HepG2 (cell line): ENCODE measurements around the gene IL1R1. TPM values are rescaled to one million over a fixed set of nuclear protein-coding genes. Genes with fewer than 3 reads are reported as not detected.
A peak's percentile ranks its signal among the peaks of the same experiment; 100 is the strongest.

ENCODE experiments used
- ATF5 ChIP-seq: sonication (generic); formaldehyde crosslinking; IDR thresholded peaks from 2 replicates; pipeline ENCODE4 v1.4.0; 2020; ENCODE audit warnings: mild to moderate bottlenecking, low read depth, missing genetic modification reagents
- CREB1 ChIP-seq, 2 experiments: fragments of 450-650 bp in 1 of 2; IDR thresholded peaks; 2 replicates each; pipeline ENCODE4 v1.6.1; 2016 to 2017; ENCODE audit warnings: control low read depth in 1 of 2, mild to moderate bottlenecking in 1 of 2, missing compliant biosample characterization in 1 of 2, missing genetic modification characterization in 1 of 2
- ERF ChIP-seq: IDR thresholded peaks from 2 replicates; pipeline ENCODE4 v1.6.1; 2018; ENCODE audit warnings: missing biosample characterization, missing genetic modification reagents
- HDAC6 ChIP-seq: fragments of 200-600 bp; sonication (generic); IDR thresholded peaks from 2 replicates; pipeline ENCODE4 v1.7.0; 2017; ENCODE audit warnings: mild to moderate bottlenecking, antibody characterized with exemption, low read length, low read depth
- HMG20A ChIP-seq: IDR thresholded peaks from 2 replicates; pipeline ENCODE4 v1.6.1; 2016; ENCODE audit warnings: borderline replicate concordance
- HMGA1 ChIP-seq: sonication (generic); formaldehyde crosslinking; conservative IDR thresholded peaks from 2 replicates; pipeline ENCODE4 v1.4.0; 2020; ENCODE audit warnings: missing genetic modification reagents
- KAT8 ChIP-seq: IDR thresholded peaks from 2 replicates; pipeline ENCODE4 v1.6.1; 2016; ENCODE audit warnings: missing genetic modification reagents, missing compliant biosample characterization
- KDM5A ChIP-seq: fragments of 200-600 bp; sonication (generic); IDR thresholded peaks from 2 replicates; pipeline ENCODE4 v1.7.0; 2018; ENCODE audit warnings: antibody characterized with exemption, mild to moderate bottlenecking, low read length, borderline replicate concordance
- MLLT10 ChIP-seq: sonication (generic); formaldehyde crosslinking; IDR thresholded peaks from 2 replicates; pipeline ENCODE4 v1.4.0; 2020; ENCODE audit warnings: missing genetic modification reagents
- NFE2L2 ChIP-seq: fragments of 150-350 bp; IDR thresholded peaks from 2 replicates; pipeline ENCODE4 v1.6.1; 2014; ENCODE audit warnings: low read length
- NR2C2 ChIP-seq: sonication (generic); formaldehyde crosslinking; IDR thresholded peaks from 2 replicates; pipeline ENCODE4 v1.4.0; 2020; ENCODE audit warnings: missing genetic modification reagents, mild to moderate bottlenecking, moderate library complexity, borderline replicate concordance
- PBX3 ChIP-seq: sonication (generic); formaldehyde crosslinking; IDR thresholded peaks from 2 replicates; pipeline ENCODE4 v1.8.1; 2023; ENCODE audit warnings: missing genetic modification reagents, inconsistent platforms, borderline replicate concordance
- PRPF4 ChIP-seq: fragments of 200-400 bp; formaldehyde crosslinking; IDR thresholded peaks from 2 replicates; pipeline ENCODE4 v1.6.1; 2016; ENCODE audit warnings: low read length, low read depth; ENCODE audit not compliant: poor library complexity, severe bottlenecking
- RCOR2 ChIP-seq: IDR thresholded peaks from 2 replicates; pipeline ENCODE4 v1.6.1; 2016; ENCODE audit warnings: missing biosample characterization, missing genetic modification reagents
- TFE3 ChIP-seq: IDR thresholded peaks from 2 replicates; pipeline ENCODE4 v1.6.1; 2016
- ZBTB37 ChIP-seq: sonication (generic); formaldehyde crosslinking; IDR thresholded peaks from 2 replicates; pipeline ENCODE4 v1.4.0; 2020; ENCODE audit warnings: mild to moderate bottlenecking, missing genetic modification reagents
- ZFP62 ChIP-seq: sonication (generic); formaldehyde crosslinking; IDR thresholded peaks from 2 replicates; pipeline ENCODE4 v1.4.0; 2020; ENCODE audit warnings: missing genetic modification reagents
- ZGPAT ChIP-seq: IDR thresholded peaks from 2 replicates; pipeline ENCODE4 v1.6.1; 2016; ENCODE audit warnings: mild to moderate bottlenecking
- ZNF367 ChIP-seq: sonication (generic); formaldehyde crosslinking; IDR thresholded peaks from 2 replicates; pipeline ENCODE4 v1.4.0; 2020; ENCODE audit warnings: missing genetic modification reagents, borderline replicate concordance
- ZNF382 ChIP-seq: sonication (generic); formaldehyde crosslinking; IDR thresholded peaks from 2 replicates; pipeline ENCODE4 v1.5.0; 2020; ENCODE audit warnings: missing genetic modification reagents, mild to moderate bottlenecking, borderline replicate concordance
- ZNF414 ChIP-seq: sonication (generic); formaldehyde crosslinking; IDR thresholded peaks from 2 replicates; pipeline ENCODE4 v1.5.0; 2020; ENCODE audit warnings: missing genetic modification reagents
- ZNF616 ChIP-seq: sonication (generic); formaldehyde crosslinking; IDR thresholded peaks from 2 replicates; pipeline ENCODE4 v1.5.0; 2020; ENCODE audit warnings: low read depth, mild to moderate bottlenecking, missing genetic modification reagents
- ZNF761 ChIP-seq: sonication (generic); formaldehyde crosslinking; conservative IDR thresholded peaks from 2 replicates; pipeline ENCODE4 v1.4.0; 2020; ENCODE audit warnings: mild to moderate bottlenecking, missing genetic modification reagents
- polyA plus RNA-seq, 8 experiments: library from polyadenylated mRNA; depleted of rRNA in 3 of 8; stranded (reverse) in 7 of 8; unstranded in 1 of 8; fragments of >200 nt; fragmentation: Illumina TruSeq in 4 of 8; extraction: Trizol in 4 of 8; gene quantifications; 2 replicates each; pipeline versions ENCODE4 v1.2.1 to v1.2.3, GENCODE V29; 2011 to 2016; ENCODE audit warnings: low read depth in 4 of 8, missing spikeins in 1 of 8, mixed read lengths in 1 of 8; ENCODE audit not compliant: insufficient read depth in 1 of 8
- total RNA-seq, 5 experiments: library from RNA; depleted of rRNA; stranded (reverse); fragments of >200 nt; fragmentation: Illumina TruSeq; extraction: Trizol; gene quantifications; 2 replicates each; pipeline ENCODE4 v1.2.3, GENCODE V29; 2016; ENCODE audit warnings: low read depth in 1 of 5

IL1R1 gene
- total and polyA plus RNA-seq, 2 of the 13 experiments (the other 11 are each of a cell fraction or from before 2014, with no cell fraction given): 38.0 to 93.1 TPM

- TF ChIP-seq ZBTB37 (CRISPR knock-in tag) (no peak), NR2C2 (CRISPR knock-in tag) (peak; percentile 91), KDM5A (peak; percentile 70; the same call in 1 of the 2 replicates), ZNF414 (CRISPR knock-in tag) (no peak; the same call in 1 of the 2 replicates), NFE2L2 (no peak), ZNF382 (CRISPR knock-in tag) (no peak), HDAC6 (no peak; the same call in 1 of the 2 replicates), HMGA1 (CRISPR knock-in tag) (no peak), KAT8 (CRISPR knock-in tag) (peak; percentile 76; the same call in 1 of the 2 replicates), TFE3 (CRISPR knock-in tag) (peak; percentile 99), PBX3 (no peak), MLLT10 (no peak), ERF (peak; percentile 91), ZNF761 (CRISPR knock-in tag) (no peak), ZNF616 (CRISPR knock-in tag) (no peak), RCOR2 (CRISPR knock-in tag) (peak; percentile 95; the same call in 1 of the 2 replicates), ZNF367 (CRISPR knock-in tag) (no peak), HMG20A (CRISPR knock-in tag) (peak; percentile 95), ZFP62 (no peak), CREB1 (IDR thresholded peaks at IDR 0.05) (peak; percentile 2; the same call in 1 of the 2 replicates), CREB1 (CRISPR knock-in tag; IDR thresholded peaks at IDR 0.05) (peak; percentile 92), ATF5 (no peak), ZGPAT (peak; percentile 99), PRPF4 (no peak)
Measured at GRCh38 chr2:102155703-102156515, 13.4 kb downstream of the IL1R1 start (continued).
